SU-DHL-6 (cell line): ENCODE data around the gene S1PR2.
A peak's percentile ranks its signal among the peaks of the same experiment; 100 is the strongest.

Experiments
- H2AFZ ChIP-seq: fragments of 200-600 bp; sonication (generic); 2 replicates; pipeline ENCODE4 v1.6.1; 2014; ENCODE audit warnings: low read depth, mild to moderate bottlenecking, moderate library complexity, mixed read lengths, antibody characterized with exemption, low read length; ENCODE audit not compliant: severe bottlenecking
- H3F3A ChIP-seq: fragments of 200-600 bp; shearing (Covaris generic); 2 replicates; pipeline ENCODE4 v1.6.0; 2016; ENCODE audit warnings: antibody characterized with exemption, mild to moderate bottlenecking; ENCODE audit not compliant: insufficient read depth
- H3K27ac ChIP-seq: fragments of 200-600 bp; sonication (generic); 2 replicates; pipeline ENCODE4 v1.5.1; 2016; ENCODE audit warnings: low read depth, mild to moderate bottlenecking, low read length, moderate library complexity, mixed read lengths
- H3K27me3 ChIP-seq: fragments of 200-600 bp; sonication (generic), shearing (Covaris generic); 2 replicates; pipeline ENCODE4 v1.6.0; 2014; ENCODE audit warnings: mild to moderate bottlenecking, low read length
- H3K36me3 ChIP-seq: fragments of 200-600 bp; sonication (generic); 2 replicates; pipeline ENCODE4 v1.6.1; 2014; ENCODE audit warnings: mild to moderate bottlenecking, low read length, mixed read lengths
- H3K4me2 ChIP-seq: fragments of 300-600, 200-600 bp; shearing (Covaris generic), sonication (generic); 2 replicates; pipeline ENCODE4 v1.6.0; 2014; ENCODE audit warnings: low read length, low read depth, mild to moderate bottlenecking; ENCODE audit not compliant: poor library complexity, severe bottlenecking
- H3K4me3 ChIP-seq: fragments of 200-600 bp; sonication (generic); 2 replicates; pipeline ENCODE4 v1.5.1; 2014; ENCODE audit warnings: antibody characterized with exemption, low read length, mild to moderate bottlenecking, mixed read lengths; ENCODE audit not compliant: insufficient read depth, poor library complexity, severe bottlenecking
- H3K79me2 ChIP-seq: fragments of 200-600 bp; sonication (generic); 2 replicates; pipeline ENCODE4 v1.6.1; 2014; ENCODE audit warnings: mild to moderate bottlenecking, low read length, moderate library complexity; ENCODE audit not compliant: insufficient read depth
- H3K9ac ChIP-seq: fragments of 200-600 bp; sonication (generic); 2 replicates; pipeline ENCODE4 v1.7.0; 2014; ENCODE audit warnings: mild to moderate bottlenecking, low read length
- H3K9me2 ChIP-seq: fragments of 200-600 bp; sonication (generic); replicated peaks from 2 replicates; pipeline ENCODE4 v1.6.1; 2014; ENCODE audit warnings: low read length; ENCODE audit not compliant: insufficient read depth
- H3K9me3 ChIP-seq: fragments of 200-600 bp; sonication (generic); 2 replicates; pipeline ENCODE4 v1.6.1; 2014; ENCODE audit warnings: low read length, mixed read lengths; ENCODE audit not compliant: insufficient read depth
- H4K20me1 ChIP-seq: fragments of 200-600 bp; sonication (generic); 2 replicates; pipeline ENCODE4 v1.6.1; 2014; ENCODE audit warnings: low read depth, mild to moderate bottlenecking, antibody characterized with exemption, low read length, moderate library complexity, mixed read lengths
- EZH2phosphoT487 ChIP-seq: fragments of 200-600 bp; sonication (generic), shearing (Covaris generic); conservative IDR thresholded peaks from 2 replicates; pipeline ENCODE4 v1.6.1; 2018; ENCODE audit warnings: mild to moderate bottlenecking, antibody characterized with exemption, low read length, moderate library complexity, mixed read lengths
- TF ChIP-seq, protein P1 (sequence below): fragments of 200-600 bp; sonication (generic); IDR thresholded peaks from one replicate; pipeline ENCODE4 v1.5.1; 2017; ENCODE audit warnings: antibody characterized with exemption, mild to moderate bottlenecking, low read length, moderate library complexity; ENCODE audit not compliant: insufficient read depth, poor library complexity, severe bottlenecking

The S1PR2 gene

DNA sequence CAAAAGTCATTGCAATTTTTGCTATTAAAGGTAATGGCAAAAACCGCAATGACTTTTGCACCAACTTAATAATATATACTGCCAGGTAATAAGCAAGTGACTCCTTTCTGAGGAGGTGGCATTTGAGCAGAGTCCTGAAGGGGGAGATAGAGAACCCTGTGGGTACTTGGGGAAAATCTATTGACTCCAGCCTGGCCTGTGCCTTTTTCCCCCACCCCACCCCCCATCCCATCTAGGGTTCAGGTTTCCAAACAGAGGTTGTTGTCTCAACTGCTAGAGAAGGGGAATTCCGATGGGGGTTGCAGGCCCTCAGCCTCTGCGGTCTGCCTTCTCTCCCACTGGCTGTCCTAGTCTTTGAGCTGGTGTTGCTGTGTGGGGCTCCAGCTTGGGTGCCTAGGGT lies 11.5 kb downstream of the S1PR2 start:
- H2AFZ ChIP-seq, result no peak overlapping the region
- no peaks in the 10 kb centered on the region for H3K9me2 ChIP-seq
- no peak overlapping the region for H3K4me3 ChIP-seq
- peak overlapping the region; percentile 99 for H3K27ac ChIP-seq
- no peaks in the 10 kb centered on the region for H4K20me1 ChIP-seq
- H3K36me3 ChIP-seq, result peaks cover 21% of the 10 kb centered on the region; the same call in 1 of the 2 replicates
- peaks cover 58% of the 10 kb centered on the region for H3F3A ChIP-seq
- H3K4me2 ChIP-seq, result peak overlapping the region; percentile 70
- no peaks in the 10 kb centered on the region for H3K27me3 ChIP-seq
- peak overlapping the region; percentile 53 for H3K9ac ChIP-seq
- TF ChIP-seq, protein P1, sequence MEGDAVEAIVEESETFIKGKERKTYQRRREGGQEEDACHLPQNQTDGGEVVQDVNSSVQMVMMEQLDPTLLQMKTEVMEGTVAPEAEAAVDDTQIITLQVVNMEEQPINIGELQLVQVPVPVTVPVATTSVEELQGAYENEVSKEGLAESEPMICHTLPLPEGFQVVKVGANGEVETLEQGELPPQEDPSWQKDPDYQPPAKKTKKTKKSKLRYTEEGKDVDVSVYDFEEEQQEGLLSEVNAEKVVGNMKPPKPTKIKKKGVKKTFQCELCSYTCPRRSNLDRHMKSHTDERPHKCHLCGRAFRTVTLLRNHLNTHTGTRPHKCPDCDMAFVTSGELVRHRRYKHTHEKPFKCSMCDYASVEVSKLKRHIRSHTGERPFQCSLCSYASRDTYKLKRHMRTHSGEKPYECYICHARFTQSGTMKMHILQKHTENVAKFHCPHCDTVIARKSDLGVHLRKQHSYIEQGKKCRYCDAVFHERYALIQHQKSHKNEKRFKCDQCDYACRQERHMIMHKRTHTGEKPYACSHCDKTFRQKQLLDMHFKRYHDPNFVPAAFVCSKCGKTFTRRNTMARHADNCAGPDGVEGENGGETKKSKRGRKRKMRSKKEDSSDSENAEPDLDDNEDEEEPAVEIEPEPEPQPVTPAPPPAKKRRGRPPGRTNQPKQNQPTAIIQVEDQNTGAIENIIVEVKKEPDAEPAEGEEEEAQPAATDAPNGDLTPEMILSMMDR, result peak; percentile 75
- TF ChIP-seq EZH2phosphoT487, result no peak
- H3K79me2 ChIP-seq, result peaks cover 36% of the 10 kb centered on the region
- no peaks in the 10 kb centered on the region for H3K9me3 ChIP-seq

DNA sequence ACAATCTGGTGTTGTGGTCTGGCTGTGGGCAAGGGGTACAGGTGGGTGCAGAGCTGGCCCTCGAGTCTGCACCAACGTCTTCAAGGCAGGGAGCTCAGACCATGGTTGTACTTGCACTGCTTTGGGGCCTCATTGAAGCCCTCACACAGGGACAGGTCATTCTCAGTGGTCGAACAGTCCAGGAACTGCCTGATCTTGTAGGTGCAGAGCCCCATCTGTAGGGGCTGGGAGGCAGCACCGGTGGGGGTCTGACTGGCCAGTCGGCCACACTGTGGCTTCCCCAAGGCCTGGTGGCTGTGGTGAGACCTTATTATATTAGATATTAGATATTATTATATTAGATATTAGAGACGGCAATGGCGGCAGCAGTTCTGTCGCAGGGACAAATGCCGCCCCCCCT lies 14.0 kb downstream of the S1PR2 start:
- Histone ChIP-seq H2AFZ (no peak overlapping the region), H3K27me3 (no peaks in the 10 kb centered on the region), H3K9ac (no peak overlapping the region), H3K27ac (no peak overlapping the region), H3K36me3 (peaks cover 10% of the 10 kb centered on the region; the same call in 1 of the 2 replicates), H3K9me3 (no peaks in the 10 kb centered on the region), H3K4me2 (no peak overlapping the region), H3K79me2 (peaks cover 22% of the 10 kb centered on the region), H3F3A (peaks cover 37% of the 10 kb centered on the region), H4K20me1 (no peaks in the 10 kb centered on the region), H3K9me2 (no peaks in the 10 kb centered on the region), H3K4me3 (no peak overlapping the region)
- TF ChIP-seq, protein P1, result no peak
- no peak for TF ChIP-seq EZH2phosphoT487

DNA sequence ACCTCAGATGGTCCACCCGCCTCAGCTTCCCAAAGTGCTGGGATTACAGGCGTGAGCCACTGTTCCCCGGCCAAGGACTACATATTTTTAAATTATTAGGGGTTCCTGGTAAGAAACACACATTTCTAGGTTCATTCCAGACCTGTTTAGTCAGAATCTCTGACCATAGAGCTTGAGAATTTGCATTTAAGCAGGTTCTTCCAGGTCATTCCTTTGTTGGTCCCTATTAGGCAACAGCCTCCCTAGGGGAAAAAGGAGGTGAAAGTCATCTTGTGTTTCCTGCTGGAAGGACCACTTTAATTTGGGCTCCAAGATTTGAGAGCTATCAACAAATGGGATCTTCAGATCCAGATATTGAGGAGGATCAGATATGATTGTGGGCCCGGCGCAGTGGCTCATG lies 16.3 kb downstream of the S1PR2 start:
- no peaks in the 10 kb centered on the region for H3K27me3 ChIP-seq
- no peak overlapping the region for H2AFZ ChIP-seq
- no peak overlapping the region for H3K9ac ChIP-seq
- H3K79me2 ChIP-seq, result peaks cover 6% of the 10 kb centered on the region; the same call in 1 of the 2 replicates
- H3K9me2 ChIP-seq, result no peaks in the 10 kb centered on the region
- H3F3A ChIP-seq, result peaks cover 14% of the 10 kb centered on the region
- H3K4me3 ChIP-seq, result no peak overlapping the region
- H3K4me2 ChIP-seq, result no peak overlapping the region
- no peak overlapping the region for H3K27ac ChIP-seq
- H4K20me1 ChIP-seq, result no peaks in the 10 kb centered on the region
- 0 out of 2 replicates have a peak, but pooled peaks cover 3% of the 10 kb centered on the region for H3K36me3 ChIP-seq
- H3K9me3 ChIP-seq, result no peaks in the 10 kb centered on the region
- no peak for TF ChIP-seq EZH2phosphoT487
- TF ChIP-seq, protein P1, result no peak

DNA sequence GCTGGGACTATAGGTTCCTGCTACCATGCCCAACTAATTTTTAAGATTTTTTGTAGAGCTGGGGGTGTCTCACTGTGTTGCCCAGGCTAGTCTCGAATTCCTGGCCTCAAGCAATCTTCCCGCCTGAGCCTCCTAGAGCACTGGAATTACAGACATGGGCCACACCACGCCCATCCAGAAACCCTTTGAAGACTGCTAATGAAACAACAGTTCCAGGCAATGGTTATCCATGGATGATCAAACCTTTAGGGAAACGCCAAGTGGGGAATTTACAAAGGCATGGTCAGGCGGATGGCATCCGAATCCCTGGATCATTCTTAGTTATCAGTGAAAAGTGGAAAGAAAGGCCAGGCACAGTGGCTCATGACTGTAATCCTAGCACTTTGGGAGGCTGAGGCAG lies 19.4 kb downstream of the S1PR2 start:
- no peaks in the 10 kb centered on the region for H3K79me2 ChIP-seq
- no peaks in the 10 kb centered on the region for H4K20me1 ChIP-seq
- H3K9me3 ChIP-seq, result no peaks in the 10 kb centered on the region
- H3K9me2 ChIP-seq, result no peaks in the 10 kb centered on the region
- no peaks in the 10 kb centered on the region for H3K27me3 ChIP-seq
- no peaks in the 10 kb centered on the region for H3K36me3 ChIP-seq
- H3K4me2 ChIP-seq, result no peak overlapping the region
- peaks cover 3% of the 10 kb centered on the region for H3F3A ChIP-seq
- TF ChIP-seq, protein P1, result no peak
- TF ChIP-seq EZH2phosphoT487, result no peak
- H3K4me3 ChIP-seq, result no peak overlapping the region
- no peak overlapping the region for H3K27ac ChIP-seq
- H2AFZ ChIP-seq, result no peak overlapping the region
- H3K9ac ChIP-seq, result no peak overlapping the region
